Activated naive CD4-positive, alpha-beta T cell treated with anti-CD3 and anti-CD28 coated beads for 36 hours (primary cell): ENCODE measurements around the gene SMTN. TPM values are rescaled to one million over a fixed set of nuclear protein-coding genes. Genes with fewer than 3 reads are reported as not detected.

Experiments used
- CTCF ChIA-PET: fragments of 350-600 bp; sonication (Branson Sonifier 250); formaldehyde crosslinking; loops from one replicate; lab custom pipeline; 2021; ENCODE audit warnings: antibody characterized with exemption; lab: Charles Lee
- DNase-seq: peaks from one replicate; pipeline ENCODE4 v3.0.0-alpha.2; 2020
- H3K27ac Mint-ChIP-seq: one replicate; pipeline ENCODE4 v1.8.0; 2021; ENCODE audit warnings: mild to moderate bottlenecking, mixed read lengths
- H3K27me3 Mint-ChIP-seq: one replicate; pipeline ENCODE4 v1.8.0; 2021; ENCODE audit warnings: low read depth, mixed read lengths
- H3K36me3 Mint-ChIP-seq: one replicate; pipeline ENCODE4 v1.8.0; 2021; ENCODE audit warnings: low read depth, mixed read lengths
- H3K4me1 Mint-ChIP-seq: one replicate; pipeline ENCODE4 v1.8.0; 2021; ENCODE audit warnings: low read depth, mixed read lengths
- H3K4me3 Mint-ChIP-seq: one replicate; pipeline ENCODE4 v1.8.0; 2021; ENCODE audit warnings: mild to moderate bottlenecking, moderate library complexity, mixed read lengths
- H3K9me3 Mint-ChIP-seq: one replicate; pipeline ENCODE4 v1.8.0; 2021; ENCODE audit warnings: mixed read lengths
- intact Hi-C: fragments of 100-400 bp; cut with micrococcal nuclease; formaldehyde crosslinking; loops from one replicate; pipeline ENCODE4 v1.15.1; 2023
- total RNA-seq, 2 experiments: library from RNA; stranded (reverse); gene quantifications; one replicate each; pipeline ENCODE4 v1.2.3, GENCODE V29; 2021

SMTN gene
- total RNA-seq, 2 experiments from 2014 or later: 46.2 to 47.6 TPM

DNA sequence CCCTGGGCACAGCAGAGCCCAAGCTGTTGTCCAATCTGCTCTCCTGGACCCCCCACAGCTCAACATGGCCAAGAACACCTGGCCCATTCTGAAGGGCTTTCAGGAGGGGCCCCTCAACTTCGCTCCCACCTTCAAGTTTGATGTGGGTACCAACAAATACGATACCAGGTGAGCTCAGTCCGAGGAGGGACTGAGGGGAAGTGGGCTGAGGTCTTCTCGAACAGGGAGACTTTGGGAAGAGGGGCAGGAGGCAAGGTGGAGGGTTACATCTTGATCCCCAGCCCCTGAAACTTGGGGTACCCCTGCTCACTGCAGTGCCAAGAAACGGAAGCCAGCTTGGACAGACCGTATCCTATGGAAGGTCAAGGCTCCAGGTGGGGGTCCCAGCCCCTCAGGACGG lies 47.0 kb downstream of the SMTN start:
- H3K27me3 Mint-ChIP-seq: peaks cover 4% of the 10 kb centered on the region
- H3K4me1 Mint-ChIP-seq: no peaks in the 10 kb centered on the region
- H3K36me3 Mint-ChIP-seq: no peaks in the 10 kb centered on the region
- intact Hi-C loops: no loop called here
- no peak overlapping the region for H3K4me3 Mint-ChIP-seq
- H3K9me3 Mint-ChIP-seq: no peaks in the 10 kb centered on the region
- CTCF ChIA-PET: interaction anchor here (1.8 kb wide), 1 partner anchor 43 kb away, joined by 4 read pairs; no protein-coding TSS in a partner anchor
- no peak overlapping the region for H3K27ac Mint-ChIP-seq
- DNase-seq: no peak

DNA sequence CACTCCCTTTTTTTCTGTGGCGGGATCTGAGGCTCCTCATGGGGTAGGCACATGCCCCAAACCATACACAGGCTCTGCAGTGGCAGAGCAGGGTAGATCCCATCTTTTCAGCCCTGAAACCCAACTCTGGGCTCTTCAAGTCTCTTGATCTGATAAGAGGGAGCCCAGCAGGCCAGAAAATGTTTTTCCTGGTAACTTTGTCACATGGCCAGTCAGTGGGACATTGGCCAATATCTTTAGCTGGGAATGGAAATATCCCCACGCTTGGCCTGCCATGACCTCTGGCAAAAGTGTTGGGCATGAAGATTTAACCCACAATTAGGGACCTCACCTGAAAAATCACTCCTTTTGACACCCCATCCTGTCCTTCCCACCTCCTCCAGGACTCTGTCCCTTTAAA lies 49.8 kb downstream of the SMTN start:
- Mint-ChIP-seq H3K27ac (no peak overlapping the region), H3K36me3 (no peaks in the 10 kb centered on the region), H3K4me1 (no peaks in the 10 kb centered on the region), H3K9me3 (no peaks in the 10 kb centered on the region), H3K4me3 (no peak overlapping the region), H3K27me3 (peaks cover 4% of the 10 kb centered on the region)
- CTCF ChIA-PET: no interaction called here
- DNase-seq: no peak
- intact Hi-C loops: no loop called here

DNA sequence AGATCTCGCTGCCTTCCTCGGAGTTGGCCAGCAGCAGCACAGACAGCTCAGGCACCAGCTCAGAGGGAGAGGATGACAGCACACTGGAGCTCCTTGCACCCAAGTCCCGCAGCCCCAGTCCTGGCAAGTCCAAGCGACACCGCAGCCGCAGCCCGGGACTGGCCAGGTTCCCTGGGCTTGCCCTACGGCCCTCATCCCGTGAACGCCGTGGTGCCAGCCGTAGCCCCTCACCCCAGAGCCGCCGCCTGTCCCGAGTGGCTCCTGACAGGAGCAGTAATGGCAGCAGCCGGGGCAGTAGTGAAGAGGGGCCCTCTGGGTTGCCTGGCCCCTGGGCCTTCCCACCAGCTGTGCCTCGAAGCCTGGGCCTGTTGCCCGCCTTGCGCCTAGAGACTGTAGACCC lies 52.8 kb downstream of the SMTN start:
- intact Hi-C loops: no loop called here
- H3K9me3 Mint-ChIP-seq: no peaks in the 10 kb centered on the region
- no peak for DNase-seq
- no peaks in the 10 kb centered on the region for H3K4me1 Mint-ChIP-seq
- CTCF ChIA-PET: no interaction called here
- H3K27ac Mint-ChIP-seq: no peak overlapping the region
- no peaks in the 10 kb centered on the region for H3K36me3 Mint-ChIP-seq
- no peak overlapping the region for H3K4me3 Mint-ChIP-seq
- no peaks in the 10 kb centered on the region for H3K27me3 Mint-ChIP-seq

DNA sequence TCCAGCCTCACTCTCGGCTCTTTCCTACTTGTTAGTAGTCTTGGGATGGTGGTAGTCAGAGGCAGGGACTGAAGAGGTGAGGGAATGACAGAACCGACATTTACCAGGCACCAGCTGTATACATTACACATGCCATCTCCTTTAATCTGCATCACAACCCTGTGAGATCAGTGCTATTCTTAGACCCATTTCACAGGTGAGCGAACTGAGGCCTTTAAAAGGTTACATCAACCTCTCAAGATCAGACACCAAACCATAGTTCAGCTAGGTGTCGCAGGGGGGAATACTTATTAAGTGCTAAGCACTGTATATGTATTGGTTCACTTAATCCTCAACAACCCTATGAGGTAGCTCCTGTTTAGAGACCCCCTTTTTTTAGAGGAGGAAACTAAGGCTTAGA lies 53.6 kb downstream of the SMTN start:
- DNase-seq: no peak
- H3K4me3 Mint-ChIP-seq: no peak overlapping the region
- CTCF ChIA-PET: interaction anchor here (1.3 kb wide), 1 partner anchor 50 kb away, joined by 3 read pairs; no protein-coding TSS in a partner anchor
- H3K9me3 Mint-ChIP-seq: no peaks in the 10 kb centered on the region
- intact Hi-C loops: no loop called here
- no peaks in the 10 kb centered on the region for H3K36me3 Mint-ChIP-seq
- no peaks in the 10 kb centered on the region for H3K27me3 Mint-ChIP-seq
- no peaks in the 10 kb centered on the region for H3K4me1 Mint-ChIP-seq
- no peak overlapping the region for H3K27ac Mint-ChIP-seq

DNA sequence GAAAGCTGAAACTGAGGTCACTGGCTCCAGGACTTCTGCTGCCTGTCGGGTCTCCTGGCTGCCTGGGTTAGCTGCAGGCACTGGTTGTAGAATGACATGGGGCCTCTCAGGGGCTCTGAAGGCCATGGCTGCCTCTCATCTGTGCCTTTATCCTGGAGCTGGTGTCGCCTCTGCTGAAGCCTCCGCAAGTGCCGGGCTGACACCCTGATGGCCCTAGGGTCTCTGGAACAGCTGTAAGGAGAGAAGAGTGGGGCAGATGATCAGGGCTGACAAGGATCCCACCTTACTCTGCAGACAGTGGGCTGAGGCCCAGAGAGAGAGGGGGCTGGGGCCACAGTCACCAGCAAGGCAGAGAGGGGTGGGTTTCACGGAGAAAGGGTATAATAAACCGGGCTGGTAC lies 54.6 kb downstream of the SMTN start:
- no peak overlapping the region for H3K4me3 Mint-ChIP-seq
- H3K4me1 Mint-ChIP-seq: no peaks in the 10 kb centered on the region
- no peak overlapping the region for H3K27ac Mint-ChIP-seq
- intact Hi-C loops: no loop called here
- no peaks in the 10 kb centered on the region for H3K27me3 Mint-ChIP-seq
- DNase-seq: no peak
- CTCF ChIA-PET: interaction anchor here (0.6 to 1.3 kb wide), 2 partner anchors 28 to 51 kb away, joined by 3 to 6 read pairs; no protein-coding TSS in a partner anchor
- H3K9me3 Mint-ChIP-seq: no peaks in the 10 kb centered on the region
- no peaks in the 10 kb centered on the region for H3K36me3 Mint-ChIP-seq

DNA sequence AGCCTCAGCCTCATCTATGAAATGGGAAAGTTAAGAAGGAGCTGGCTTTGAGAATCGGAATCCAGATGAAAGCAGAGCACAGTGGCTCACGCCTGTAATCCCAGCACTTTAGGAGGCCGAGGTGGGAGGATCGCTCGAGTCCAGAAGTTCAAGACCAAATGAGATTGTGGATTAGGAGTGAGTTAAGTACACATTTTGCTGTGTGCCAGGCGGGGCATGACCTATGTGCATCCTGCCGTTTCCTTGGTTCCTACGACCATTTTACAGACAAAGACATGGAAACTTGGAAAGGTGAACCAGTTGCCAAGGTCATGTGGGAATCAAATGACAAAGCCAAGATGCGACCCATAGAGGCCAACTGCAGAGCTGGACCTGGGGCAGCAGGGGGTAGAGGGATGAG lies 55.0 kb downstream of the SMTN start:
- H3K9me3 Mint-ChIP-seq: no peaks in the 10 kb centered on the region
- no peaks in the 10 kb centered on the region for H3K27me3 Mint-ChIP-seq
- intact Hi-C loops: no loop called here
- H3K4me1 Mint-ChIP-seq: no peaks in the 10 kb centered on the region
- DNase-seq: no peak
- CTCF ChIA-PET: interaction anchor here (0.6 to 1.3 kb wide), 2 partner anchors 28 to 51 kb away, joined by 3 to 6 read pairs; no protein-coding TSS in a partner anchor
- no peaks in the 10 kb centered on the region for H3K36me3 Mint-ChIP-seq
- no peak overlapping the region for H3K27ac Mint-ChIP-seq
- no peak overlapping the region for H3K4me3 Mint-ChIP-seq

DNA sequence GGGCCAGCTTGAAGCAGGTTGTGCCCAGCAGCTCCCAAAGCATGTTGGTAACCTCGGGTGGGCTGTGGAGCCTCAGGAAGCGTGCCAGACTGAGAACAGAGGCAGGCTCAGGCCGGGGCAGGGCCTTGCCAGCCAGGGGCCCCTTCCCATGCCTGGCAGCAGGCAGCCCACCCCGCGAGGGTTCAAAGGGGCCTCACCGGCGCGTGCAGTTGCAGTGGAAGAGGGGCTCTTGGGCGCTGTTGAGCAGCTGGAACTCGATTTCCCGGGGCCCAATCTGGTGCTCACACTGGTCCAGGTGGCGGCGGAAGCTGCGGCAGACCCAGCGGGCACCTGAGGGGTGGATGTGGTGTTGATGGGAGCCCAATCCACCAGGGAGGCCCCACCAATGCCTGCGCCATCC lies 55.6 kb downstream of the SMTN start:
- DNase-seq: no peak
- Mint-ChIP-seq H3K4me3 (no peak overlapping the region), H3K27ac (no peak overlapping the region), H3K27me3 (no peaks in the 10 kb centered on the region), H3K36me3 (no peaks in the 10 kb centered on the region), H3K9me3 (no peaks in the 10 kb centered on the region), H3K4me1 (no peaks in the 10 kb centered on the region)
- CTCF ChIA-PET: no interaction called here
- intact Hi-C loops: no loop called here

DNA sequence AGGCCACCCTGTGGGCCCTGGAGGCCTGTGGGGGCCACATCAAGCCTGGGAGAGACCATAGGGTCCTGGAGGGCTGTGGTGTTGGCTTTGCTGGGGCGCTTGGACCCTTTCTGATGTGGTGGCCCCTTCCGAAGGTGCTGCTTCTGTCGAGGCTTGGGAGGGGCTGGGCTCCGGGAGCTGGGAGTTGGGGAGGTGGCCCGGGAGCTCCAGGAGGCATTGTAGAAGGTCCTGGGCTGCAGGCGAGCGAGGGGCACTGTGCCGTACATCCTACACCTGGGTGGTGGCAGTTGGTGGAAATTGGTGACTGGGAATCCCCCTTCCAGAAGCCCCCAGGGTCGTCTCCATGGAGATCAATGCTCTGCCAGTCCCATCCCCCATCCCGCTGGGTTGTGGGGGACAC lies 56.6 kb downstream of the SMTN start:
- Mint-ChIP-seq H3K4me1 (no peaks in the 10 kb centered on the region), H3K27me3 (no peaks in the 10 kb centered on the region), H3K36me3 (no peaks in the 10 kb centered on the region), H3K27ac (no peak overlapping the region), H3K9me3 (no peaks in the 10 kb centered on the region), H3K4me3 (no peak overlapping the region)
- intact Hi-C loops: no loop called here
- CTCF ChIA-PET: interaction anchor here (0.6 kb wide), 2 partner anchors 15 to 30 kb away, joined by 4 to 5 read pairs; no protein-coding TSS in a partner anchor
- no peak for DNase-seq

DNA sequence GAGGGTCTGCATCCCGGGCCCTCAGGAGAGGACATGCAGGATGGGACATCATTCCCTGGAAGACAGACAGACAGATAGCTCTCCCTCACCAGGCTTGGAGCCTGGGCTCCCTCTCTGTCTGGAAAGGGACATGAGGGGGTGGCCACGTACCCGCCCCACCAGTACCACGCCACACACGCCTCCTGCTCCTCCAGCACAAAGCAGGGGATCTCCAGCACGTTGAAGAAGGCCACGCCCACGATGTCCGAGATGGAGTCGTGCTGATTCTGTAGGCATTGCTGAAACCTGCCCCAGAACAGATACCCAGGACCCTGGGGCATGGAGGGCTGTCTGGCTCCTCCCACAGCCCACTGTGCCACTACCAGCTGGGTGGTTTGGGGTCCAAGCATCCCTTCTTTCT lies 57.0 kb downstream of the SMTN start:
- Mint-ChIP-seq H3K27me3 (no peaks in the 10 kb centered on the region), H3K27ac (no peak overlapping the region), H3K4me1 (no peaks in the 10 kb centered on the region), H3K36me3 (no peaks in the 10 kb centered on the region), H3K9me3 (no peaks in the 10 kb centered on the region), H3K4me3 (no peak overlapping the region)
- CTCF ChIA-PET: interaction anchor here (0.6 kb wide), 2 partner anchors 15 to 30 kb away, joined by 4 to 5 read pairs; no protein-coding TSS in a partner anchor
- intact Hi-C loops: no loop called here
- DNase-seq: no peak

DNA sequence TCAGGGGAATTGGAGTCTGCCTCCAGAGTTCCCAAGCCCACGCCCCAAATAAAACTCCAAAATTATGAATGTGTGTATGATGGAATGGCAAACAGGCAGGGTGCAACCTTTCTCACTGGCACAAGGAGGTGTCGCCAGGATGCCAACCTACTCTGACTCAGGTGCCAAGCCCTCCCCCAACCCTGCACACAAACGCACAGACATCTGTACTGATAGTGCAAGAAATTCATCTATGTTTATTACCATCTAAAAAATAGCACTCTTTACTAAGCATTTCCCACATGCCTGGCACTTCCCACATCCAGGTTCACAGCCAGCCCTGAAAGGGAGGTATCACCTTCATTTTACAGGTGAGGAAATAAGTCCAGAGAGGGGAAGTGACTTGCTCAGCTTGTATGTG lies 57.9 kb downstream of the SMTN start:
- no peaks in the 10 kb centered on the region for H3K36me3 Mint-ChIP-seq
- DNase-seq: no peak
- H3K27ac Mint-ChIP-seq: no peak overlapping the region
- no peak overlapping the region for H3K4me3 Mint-ChIP-seq
- CTCF ChIA-PET: no interaction called here
- H3K9me3 Mint-ChIP-seq: no peaks in the 10 kb centered on the region
- H3K4me1 Mint-ChIP-seq: peaks cover 7% of the 10 kb centered on the region
- no peaks in the 10 kb centered on the region for H3K27me3 Mint-ChIP-seq
- intact Hi-C loops: no loop called here

DNA sequence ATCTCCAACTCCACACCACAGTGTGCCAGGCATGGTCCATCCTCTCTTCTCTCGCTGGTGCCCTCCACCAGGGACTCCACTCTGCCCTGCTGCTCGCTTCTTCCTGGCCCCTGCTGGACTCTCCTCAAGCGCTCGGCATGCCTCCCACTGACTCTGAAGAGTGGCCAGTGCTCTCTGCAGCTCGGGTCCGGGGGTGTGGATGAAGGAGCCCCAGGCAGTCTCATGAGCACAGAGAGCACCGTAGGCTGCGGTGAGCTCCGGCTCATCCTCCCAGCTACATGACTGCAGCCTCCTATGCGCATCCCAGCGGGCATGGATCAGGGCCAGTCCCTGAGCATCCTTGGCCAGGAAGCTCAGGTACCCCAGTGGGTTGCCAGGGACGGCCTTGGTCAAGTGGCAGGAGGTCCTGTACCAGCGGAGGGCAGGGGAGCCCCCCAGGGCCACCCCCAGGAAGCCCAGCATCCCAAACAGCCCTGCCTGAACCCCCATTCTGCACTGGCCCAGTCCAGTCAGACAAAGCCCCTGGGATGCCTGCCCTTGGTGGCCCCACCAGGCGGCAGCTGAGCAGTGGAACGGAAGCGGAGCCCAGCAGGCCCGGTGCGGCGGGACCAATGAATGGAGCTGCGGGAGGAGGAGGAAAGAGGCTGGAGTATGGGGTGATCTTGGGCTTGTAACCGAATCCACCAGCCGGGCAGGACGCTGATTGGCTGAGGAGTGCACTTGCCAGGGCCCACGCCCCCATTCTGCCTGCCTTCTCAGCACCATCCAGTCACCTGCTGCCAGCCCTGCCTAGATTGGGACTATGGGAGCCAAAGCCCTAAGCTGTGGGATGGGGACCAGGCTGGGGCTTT lies 59.0 kb downstream of the SMTN start, which contains the start of gene PLA2G3:
PLA2G3 (minus strand) TSS at position 643 of the 851 bp plus-strand sequence; CDS start at position 489, 154 bp downstream.
- DNase-seq: no peak
- intact Hi-C loops: no loop called here
- Mint-ChIP-seq H3K27ac (no peak within 1 kb of the TSS), H3K9me3 (no peaks in the 10 kb centered on the region), H3K36me3 (no peaks in the 10 kb centered on the region), H3K27me3 (no peaks in the 10 kb centered on the region), H3K4me1 (peaks cover 10% of the 10 kb centered on the region), H3K4me3 (no peak within 1 kb of the TSS)
- CTCF ChIA-PET: interaction anchor here (0.6 to 1.1 kb wide), 2 partner anchors 33 to 388 kb away, joined by 3 read pairs; partner anchors contain the start of gene SELENOM

DNA sequence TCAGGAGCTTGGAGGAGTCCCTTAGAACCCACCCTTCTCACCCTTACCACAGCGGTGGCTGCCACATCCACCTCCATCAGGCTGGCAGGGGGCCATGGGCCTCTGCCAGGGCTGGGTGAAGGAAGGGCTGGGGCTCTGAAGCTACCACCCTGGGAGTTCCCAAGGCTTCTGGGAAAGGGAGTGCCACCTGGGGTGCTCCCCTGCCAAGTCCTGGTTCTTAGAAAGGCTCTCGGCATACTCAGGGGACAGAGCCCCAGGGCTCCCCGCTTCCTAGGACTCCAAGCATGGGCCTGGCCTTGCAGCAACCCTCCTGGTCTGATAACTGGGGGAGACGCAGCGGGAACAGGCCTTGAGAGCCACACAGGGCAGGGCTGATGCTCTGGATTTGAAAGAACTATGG lies 59.6 kb downstream of the SMTN start:
- no peak overlapping the region for H3K4me3 Mint-ChIP-seq
- CTCF ChIA-PET: interaction anchor here (0.6 kb wide), 1 partner anchor 388 kb away, joined by 3 read pairs; no protein-coding TSS in a partner anchor
- intact Hi-C loops: no loop called here
- no peaks in the 10 kb centered on the region for H3K36me3 Mint-ChIP-seq
- no peaks in the 10 kb centered on the region for H3K27me3 Mint-ChIP-seq
- peaks cover 10% of the 10 kb centered on the region for H3K4me1 Mint-ChIP-seq
- H3K27ac Mint-ChIP-seq: no peak overlapping the region
- H3K9me3 Mint-ChIP-seq: no peaks in the 10 kb centered on the region
- DNase-seq: no peak

DNA sequence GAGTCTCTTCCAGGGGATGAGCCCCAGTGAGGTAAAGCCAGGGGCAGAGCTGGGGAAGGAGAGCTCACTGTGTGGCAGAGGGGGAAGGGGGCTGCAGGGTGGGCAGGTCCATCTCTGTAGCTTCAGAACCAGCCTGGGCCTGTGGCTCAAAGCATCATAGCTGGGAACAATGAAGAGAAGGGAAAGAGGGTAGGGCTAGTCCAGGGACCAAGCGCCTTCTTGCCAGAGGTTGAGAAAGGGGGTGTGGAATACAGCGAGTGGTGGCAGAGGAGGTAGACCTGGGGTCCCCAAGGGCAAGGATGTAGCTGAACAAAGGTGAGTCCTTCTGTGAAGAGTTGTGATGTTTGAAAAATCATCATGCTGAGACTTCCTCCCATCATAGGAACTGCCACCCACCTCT lies 60.4 kb downstream of the SMTN start:
- no peaks in the 10 kb centered on the region for H3K27me3 Mint-ChIP-seq
- no peaks in the 10 kb centered on the region for H3K36me3 Mint-ChIP-seq
- H3K27ac Mint-ChIP-seq: no peak overlapping the region
- CTCF ChIA-PET: no interaction called here
- no peak overlapping the region for H3K4me3 Mint-ChIP-seq
- H3K4me1 Mint-ChIP-seq: peaks cover 10% of the 10 kb centered on the region
- H3K9me3 Mint-ChIP-seq: no peaks in the 10 kb centered on the region
- intact Hi-C loops: no loop called here
- DNase-seq: no peak
